Measurements from ENCODE around the gene ZNF565.
"Not testable (repeated sequence)": the region's sequence is repeated elsewhere in the genome, so short reads cannot be mapped to it uniquely, and the experiment has no call there.

Gene ZNF565

GRCh38 chr19:36212895-36213294, 1.6 kb downstream of the ZNF565 start:
- no peak for DNase-seq (ENCODE audit: low read depth in 1 of 2, low spot score in 1 of 2)

- DNase-seq (ENCODE audit: low read depth in 1 of 2, low spot score in 1 of 2) = no peak
These were observed 4.0 kb downstream of the ZNF565 start for GRCh38 chr19:36210497-36210896.

DNA sequence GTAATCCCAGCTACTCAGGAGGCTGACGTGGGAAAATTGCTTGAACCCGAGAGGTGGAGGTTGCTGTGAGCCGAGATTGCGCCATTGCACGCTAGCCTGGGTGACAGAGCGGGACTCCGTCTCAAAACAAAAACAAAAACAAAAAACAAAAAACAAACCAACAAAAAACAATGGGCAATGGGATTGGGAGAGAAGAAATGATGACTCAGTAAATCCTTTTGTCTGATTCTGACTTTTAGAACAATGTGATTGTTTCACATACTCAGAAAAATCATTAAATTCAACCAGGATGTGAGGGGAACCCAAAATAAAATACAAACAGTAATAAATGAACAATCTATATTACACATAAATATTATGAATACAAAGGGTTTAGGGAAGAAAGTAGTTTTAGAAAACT, 5.1 kb downstream of the ZNF565 start:
- no peak for DNase-seq (ENCODE audit: low read depth in 1 of 2, low spot score in 1 of 2)

DNA sequence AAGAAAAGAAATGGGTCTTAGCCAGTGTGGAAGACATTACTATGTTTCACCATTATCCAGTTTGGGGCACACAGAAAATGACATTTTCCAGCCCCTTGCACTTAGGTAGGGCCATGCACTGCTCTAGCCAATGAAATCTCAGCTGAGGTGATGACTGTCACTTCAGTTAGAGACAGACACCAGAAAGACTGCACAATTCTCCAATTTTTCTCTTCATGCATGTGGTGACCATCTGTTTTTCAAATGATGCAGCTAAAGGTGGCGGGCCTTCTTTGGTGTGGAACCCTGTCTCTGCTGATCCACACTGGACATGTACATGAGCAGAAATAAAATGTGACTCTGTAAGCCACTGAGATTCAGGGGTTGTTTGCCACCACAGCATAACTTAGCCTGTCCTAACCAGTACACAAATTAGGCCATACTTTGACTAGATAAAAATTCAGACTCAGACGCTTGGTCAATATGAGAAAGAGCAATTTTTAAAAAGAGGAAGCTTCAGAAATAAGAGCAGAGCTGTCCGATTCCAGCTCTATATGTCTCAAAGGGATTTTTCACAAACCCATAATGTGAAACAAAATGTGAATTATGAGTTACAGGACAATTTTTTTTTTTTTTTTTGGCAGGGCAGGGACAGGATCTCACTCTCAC, 6.7 kb downstream of the ZNF565 start:
- no peak for DNase-seq (ENCODE audit: low read depth in 1 of 2, low spot score in 1 of 2)

DNA sequence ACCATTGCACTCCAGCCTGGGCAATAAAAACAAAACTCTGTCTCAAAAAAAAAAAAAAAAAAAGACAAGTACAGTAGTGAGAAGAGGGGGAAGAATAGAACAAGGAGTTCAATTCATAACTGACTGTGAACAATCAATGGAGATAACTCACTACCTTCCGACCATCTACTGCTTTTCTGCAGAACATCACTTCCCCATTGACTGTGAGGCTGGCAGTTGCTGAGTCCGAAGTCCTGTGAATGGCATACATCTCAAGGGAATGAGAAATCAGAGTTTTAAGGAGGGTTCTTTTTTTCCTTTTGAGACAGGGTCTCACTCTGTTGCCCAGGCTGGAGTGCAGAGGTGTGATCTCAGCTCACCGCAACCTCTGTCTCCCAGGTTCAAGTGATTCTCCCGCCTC, 11.2 kb downstream of the ZNF565 start:
- DNase-seq (ENCODE audit: low read depth in 1 of 2, low spot score in 1 of 2) = no peak

DNA sequence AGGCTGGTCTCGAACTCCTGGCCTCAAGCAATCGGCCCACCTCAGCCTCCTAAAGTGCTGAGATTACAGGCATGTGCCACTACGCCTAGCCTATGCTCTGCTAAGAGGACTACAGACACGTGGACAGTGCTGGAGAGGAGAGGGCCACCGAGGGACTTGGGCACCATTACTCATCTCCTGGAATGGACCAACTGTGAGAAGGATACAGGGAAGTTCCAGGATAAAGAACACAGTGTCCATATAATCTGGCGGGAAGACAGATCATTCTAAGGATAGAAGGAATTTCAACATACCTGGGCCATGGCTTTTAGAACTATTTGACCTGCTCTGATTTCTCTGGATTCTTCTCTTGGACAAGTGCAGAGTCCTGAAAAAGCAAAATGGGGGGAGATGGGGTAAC, 12.8 kb downstream of the ZNF565 start:
- no peak for DNase-seq (ENCODE audit: low read depth in 1 of 2, low spot score in 1 of 2)

DNA sequence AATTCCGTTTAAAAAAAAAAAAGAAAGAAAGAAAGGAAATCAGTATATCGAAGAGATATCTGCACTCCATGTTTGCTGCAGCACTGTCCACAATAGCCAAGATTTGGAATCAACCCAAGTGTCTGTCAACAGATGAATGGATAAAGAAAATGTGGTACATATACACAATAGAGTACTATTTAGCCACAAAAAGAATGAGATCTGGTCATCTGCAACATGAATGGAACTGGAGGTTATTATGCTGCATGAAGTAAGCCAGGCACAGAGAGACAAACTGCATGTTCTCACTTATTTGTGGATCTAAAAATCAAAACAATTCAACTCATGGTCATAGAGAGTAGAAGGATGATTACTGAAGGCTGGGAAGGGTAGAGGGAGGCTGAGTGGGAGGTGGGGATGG, 16.3 kb downstream of the ZNF565 start:
- DNase-seq (ENCODE audit: low read depth in 1 of 2, low spot score in 1 of 2) = no peak

- DNase-seq (ENCODE audit: low read depth in 1 of 2, low spot score in 1 of 2) = no peak
These were observed 18.2 kb downstream of the ZNF565 start for GRCh38 chr19:36196249-36196648.

- not testable (repeated sequence) for DNase-seq (ENCODE audit: low read depth in 1 of 2, low spot score in 1 of 2)
These were observed 27.7 kb downstream of the ZNF565 start for GRCh38 chr19:36186722-36187121.

- no peak for DNase-seq (ENCODE audit: low read depth in 1 of 2, low spot score in 1 of 2)
These were observed 31.2 kb downstream of the ZNF565 start for GRCh38 chr19:36183245-36183628.

DNA sequence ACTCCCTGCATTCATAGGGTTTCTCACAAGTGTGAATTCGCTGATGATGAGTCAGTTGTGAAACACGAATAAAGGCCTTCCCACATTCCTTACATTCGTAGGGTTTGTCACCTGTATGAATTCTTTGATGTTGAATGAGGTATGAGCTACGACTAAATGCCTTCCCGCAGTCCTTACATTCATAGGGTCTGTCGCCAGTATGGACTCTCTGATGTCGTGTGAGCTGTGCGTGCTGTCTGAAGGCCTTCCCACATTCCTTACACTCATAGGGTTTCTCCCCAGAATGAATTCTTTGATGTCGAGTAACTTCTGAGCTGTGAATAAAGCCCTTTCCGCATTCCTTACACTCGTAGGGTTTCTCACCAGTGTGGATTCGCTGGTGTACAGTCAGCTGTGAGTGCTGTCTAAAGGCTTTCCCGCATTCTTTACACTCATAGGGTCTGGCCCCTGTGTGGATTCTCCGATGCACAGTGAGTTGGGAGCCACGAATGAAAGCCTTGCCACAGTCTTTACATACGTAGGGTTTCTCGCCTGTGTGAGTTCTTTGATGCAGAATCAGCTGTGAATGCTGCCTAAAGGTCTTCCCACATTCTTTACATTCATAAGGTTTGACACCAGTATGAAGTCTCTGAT, 31.7 kb downstream of the ZNF565 start:
- DNase-seq (ENCODE audit: low read depth in 1 of 2, low spot score in 1 of 2) = no peak

- DNase-seq (ENCODE audit: low read depth in 1 of 2, low spot score in 1 of 2) = not testable (repeated sequence)
These were observed 35.4 kb downstream of the ZNF565 start for GRCh38 chr19:36179077-36179476.

DNA sequence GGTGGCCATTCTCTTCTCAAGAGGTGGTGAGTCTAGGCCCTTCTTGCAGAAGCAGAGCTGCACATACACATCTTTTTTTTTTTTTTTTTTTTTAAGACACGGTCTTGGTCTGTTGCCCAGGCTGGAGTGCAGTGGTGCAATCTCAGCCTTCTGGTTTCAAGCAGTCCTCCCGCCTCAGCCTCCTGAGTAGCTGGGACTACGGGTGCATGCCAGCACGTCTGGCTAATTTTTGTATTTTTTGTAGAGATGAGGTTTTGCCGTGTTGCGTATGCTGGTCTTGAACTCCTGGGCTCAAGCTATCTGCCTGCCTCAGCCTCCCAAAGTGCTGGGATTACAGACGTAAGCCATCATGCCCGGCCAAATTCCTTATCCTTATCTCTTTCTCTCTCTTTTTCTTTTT, 40.6 kb downstream of the ZNF565 start:
- not testable (repeated sequence) for DNase-seq (ENCODE audit: low read depth in 1 of 2, low spot score in 1 of 2)

GRCh38 chr19:36172852-36173251, 41.6 kb downstream of the ZNF565 start:
- no peak for DNase-seq (ENCODE audit: low read depth in 1 of 2, low spot score in 1 of 2)

DNA sequence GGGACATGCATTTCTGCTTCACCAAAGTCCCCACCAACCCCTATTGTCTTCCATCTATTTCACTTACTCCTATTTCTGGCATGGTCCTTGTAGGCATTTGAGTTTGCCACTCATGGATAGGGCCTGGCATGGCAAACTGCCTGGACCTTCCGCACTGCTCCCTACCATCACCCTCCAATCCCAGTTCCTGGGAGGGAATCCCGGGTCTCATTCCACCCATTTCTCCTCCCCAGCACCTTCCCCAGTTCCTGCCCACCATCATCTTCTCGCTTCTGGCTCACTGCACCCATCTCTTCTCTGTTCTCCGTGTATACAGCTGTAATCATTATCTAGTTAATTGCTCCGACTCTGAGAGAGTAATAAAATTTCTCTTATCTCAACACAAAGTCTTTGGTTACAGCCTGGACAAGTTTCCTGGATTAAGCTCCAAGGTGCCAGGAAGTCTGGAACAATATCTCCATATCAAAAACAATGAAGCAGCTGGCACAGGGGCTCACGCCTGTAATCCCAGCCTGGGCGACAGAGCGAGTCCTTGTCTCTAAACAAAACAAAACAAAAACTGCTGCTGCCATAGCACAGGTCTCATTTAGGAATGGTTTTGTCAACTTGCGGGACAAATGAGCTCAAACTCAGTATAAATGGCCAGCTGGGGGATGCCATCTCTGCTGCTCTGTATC, 45.2 kb downstream of the ZNF565 start:
- no peak for DNase-seq (ENCODE audit: low read depth in 1 of 2, low spot score in 1 of 2)

DNA sequence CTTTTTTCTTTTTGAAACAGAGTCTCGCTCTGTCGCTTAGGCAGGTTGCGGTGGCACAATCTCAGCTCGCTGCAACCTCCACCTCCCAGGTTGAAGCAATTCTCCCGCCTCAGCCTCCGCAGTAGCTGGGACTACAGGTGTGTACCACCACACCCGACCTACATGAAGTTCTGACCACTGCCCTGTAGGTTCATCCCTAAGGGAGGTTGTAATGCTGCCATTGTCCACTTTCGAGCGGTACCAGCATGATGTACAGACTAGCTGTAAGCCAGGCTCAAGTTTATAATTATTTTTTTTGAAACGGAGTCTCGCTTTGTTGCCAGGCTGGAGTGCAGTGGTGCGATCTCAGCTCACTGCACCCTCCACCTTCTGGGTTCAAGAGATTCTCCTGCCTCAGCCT, 50.7 kb downstream of the ZNF565 start:
- no peak for DNase-seq (ENCODE audit: low read depth in 1 of 2, low spot score in 1 of 2)

GRCh38 chr19:36160821-36161596, 53.5 kb downstream of the ZNF565 start:
- no peak for DNase-seq (ENCODE audit: low read depth in 1 of 2, low spot score in 1 of 2)

DNA sequence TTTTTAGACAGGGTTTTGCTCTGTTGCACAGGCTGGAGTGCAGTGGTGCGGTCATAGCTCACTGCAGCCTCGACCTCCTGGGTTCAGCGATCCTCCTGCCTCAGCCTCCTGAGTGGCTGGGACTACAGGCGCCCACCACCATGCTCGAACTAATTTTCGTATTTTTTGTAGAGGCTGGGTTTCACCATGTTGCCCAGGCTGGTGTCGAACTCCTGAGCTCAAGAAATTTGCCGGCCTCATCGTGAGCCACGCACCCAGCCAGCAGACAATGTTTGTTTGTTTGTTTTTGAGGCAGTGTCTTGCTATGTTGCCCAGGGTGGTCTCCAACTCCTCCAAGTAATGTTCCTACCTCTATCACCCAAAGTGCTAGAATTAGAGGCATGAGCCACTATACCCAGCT, 61.3 kb downstream of the ZNF565 start:
- DNase-seq (ENCODE audit: low read depth in 1 of 2, low spot score in 1 of 2) = no peak

GRCh38 chr19:36152352-36153091, 61.9 kb downstream of the ZNF565 start, which contains the start of gene COX7A1:
TSS of gene COX7A1 (minus strand) at chr19:36152447. CDS start at chr19:36152407, 40 bp downstream.
- no peak for DNase-seq (ENCODE audit: low read depth in 1 of 2, low spot score in 1 of 2)

DNA sequence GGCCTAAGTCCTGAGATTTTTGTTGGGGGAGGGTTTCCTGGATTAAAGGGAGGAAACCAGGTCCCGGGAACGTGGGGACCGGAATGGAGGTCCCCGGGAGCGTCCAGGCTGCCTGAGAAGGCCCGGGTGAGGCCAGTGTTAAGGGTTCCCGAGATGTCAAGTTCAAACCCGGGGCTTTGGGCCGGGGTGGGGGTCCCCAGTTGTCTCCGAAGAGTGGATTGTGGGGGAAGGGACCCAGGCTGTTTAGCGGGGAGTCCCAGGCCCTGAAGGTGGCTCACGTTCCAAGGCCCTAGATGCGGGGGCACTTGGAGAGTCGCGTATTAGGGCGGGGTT, 62.5 kb downstream of the ZNF565 start:
- DNase-seq (ENCODE audit: low read depth in 1 of 2, low spot score in 1 of 2) = no peak
